Parathyroid adenoma (tissue), 2 donors: ENCODE measurements around the gene COL4A3.
A peak's percentile ranks its signal among the peaks of the same experiment; 100 is the strongest.

Experiments used
- H2AFZ ChIP-seq: fragments of 300-600 bp; sonication (generic); one replicate; pipeline ENCODE4 v1.7.0; 2017; ENCODE audit warnings: antibody characterized with exemption, mild to moderate bottlenecking
- H3K27ac ChIP-seq: fragments of 300-600 bp; sonication (generic); one replicate; pipeline ENCODE4 v1.7.0; 2017
- H3K27me3 ChIP-seq: fragments of 300-600 bp; sonication (generic); one replicate; pipeline ENCODE4 v1.7.0; 2017; ENCODE audit warnings: low read length; ENCODE audit not compliant: control insufficient read depth, insufficient read depth
- H3K36me3 ChIP-seq: fragments of 300-600 bp; sonication (generic); one replicate; pipeline ENCODE4 v1.7.0; 2017; ENCODE audit warnings: low read length; ENCODE audit not compliant: control insufficient read depth, insufficient read depth
- H3K4me1 ChIP-seq: fragments of 300-600 bp; sonication (generic); one replicate; pipeline ENCODE4 v1.7.0; 2017; ENCODE audit warnings: control low read depth
- H3K4me2 ChIP-seq: fragments of 300-600 bp; sonication (generic); one replicate; pipeline ENCODE4 v1.7.0; 2017; ENCODE audit warnings: low read length
- H3K4me3 ChIP-seq: fragments of 300-600 bp; sonication (generic); one replicate; pipeline ENCODE4 v1.7.0; 2017; ENCODE audit warnings: low read depth, low read length
- H3K79me2 ChIP-seq: fragments of 300-600 bp; sonication (generic); one replicate; pipeline ENCODE4 v1.7.0; 2017; ENCODE audit warnings: control low read depth
- H3K9ac ChIP-seq: fragments of 300-600 bp; sonication (generic); one replicate; pipeline ENCODE4 v1.7.0; 2017; ENCODE audit warnings: mild to moderate bottlenecking
- H3K9me3 ChIP-seq: fragments of 300-600 bp; sonication (generic); one replicate; pipeline ENCODE4 v1.7.0; 2017; ENCODE audit warnings: low read length; ENCODE audit not compliant: control insufficient read depth
- TF ChIP-seq, protein P1 (sequence below): fragments of 300-600 bp; sonication (generic); IDR thresholded peaks from one replicate; pipeline ENCODE4 v1.7.0; 2017; ENCODE audit warnings: antibody characterized with exemption, mild to moderate bottlenecking
- donor health status: primary hyperparathyroidism.

Gene COL4A3

DNA sequence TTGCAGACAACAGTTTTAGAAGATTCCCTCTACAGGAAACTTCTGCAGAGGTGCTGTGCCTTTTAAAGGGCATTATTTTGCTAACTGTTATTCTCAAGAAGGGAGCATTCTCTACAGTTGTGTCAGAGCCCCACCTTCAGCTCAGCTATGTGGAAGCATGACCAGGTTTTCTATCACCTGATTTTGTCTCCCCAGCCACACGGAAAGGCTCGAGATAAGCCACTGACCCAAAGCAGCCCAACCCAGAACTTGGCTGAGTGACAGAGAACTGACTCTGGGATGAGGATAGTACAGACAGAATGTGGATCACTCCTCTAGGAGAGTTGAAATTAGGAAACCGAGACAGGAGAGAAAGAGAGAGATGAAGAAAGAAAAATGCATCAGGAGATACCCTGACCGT, 11.1 kb upstream of the COL4A3 start:
- Histone ChIP-seq H3K27ac (no peak overlapping the region), H3K27me3 (no peaks in the 10 kb centered on the region)

DNA sequence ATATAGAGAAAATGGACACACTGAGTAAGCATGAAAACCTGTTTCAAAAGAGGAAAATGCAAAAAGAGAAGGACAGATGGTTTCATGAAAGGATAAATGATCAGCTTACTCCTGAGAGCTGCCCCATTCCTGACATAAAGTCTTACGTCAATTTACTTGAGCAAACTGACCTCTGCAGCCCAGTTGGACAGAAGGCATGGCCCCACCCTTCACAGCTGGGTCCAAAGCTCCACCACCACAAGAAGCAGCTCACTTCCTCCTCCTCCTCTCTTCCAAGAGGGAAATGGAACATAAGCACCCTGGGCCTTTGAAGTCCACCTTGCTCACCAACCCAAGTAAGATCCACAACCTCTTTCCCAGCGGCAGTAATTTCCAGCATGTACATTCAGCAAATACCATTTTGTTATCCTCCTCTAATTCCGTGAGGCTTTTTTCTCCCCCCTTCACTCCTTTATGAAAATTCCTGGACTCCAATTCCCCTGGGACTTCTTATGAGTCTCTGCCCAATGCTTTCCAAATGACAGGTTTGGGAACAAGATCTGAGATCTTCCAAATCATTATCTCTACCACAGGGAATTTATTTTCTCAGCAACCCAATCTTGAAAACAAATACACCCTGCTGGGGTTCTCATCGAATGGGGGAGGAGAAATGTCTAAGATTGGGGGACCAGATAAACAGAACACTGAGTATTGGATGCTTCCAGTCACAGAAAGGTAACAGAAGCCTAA, 10.5 kb upstream of the COL4A3 start:
- Histone ChIP-seq H3K27me3 (no peaks in the 10 kb centered on the region), H3K27ac (no peak overlapping the region)
- TF ChIP-seq, protein P1, sequence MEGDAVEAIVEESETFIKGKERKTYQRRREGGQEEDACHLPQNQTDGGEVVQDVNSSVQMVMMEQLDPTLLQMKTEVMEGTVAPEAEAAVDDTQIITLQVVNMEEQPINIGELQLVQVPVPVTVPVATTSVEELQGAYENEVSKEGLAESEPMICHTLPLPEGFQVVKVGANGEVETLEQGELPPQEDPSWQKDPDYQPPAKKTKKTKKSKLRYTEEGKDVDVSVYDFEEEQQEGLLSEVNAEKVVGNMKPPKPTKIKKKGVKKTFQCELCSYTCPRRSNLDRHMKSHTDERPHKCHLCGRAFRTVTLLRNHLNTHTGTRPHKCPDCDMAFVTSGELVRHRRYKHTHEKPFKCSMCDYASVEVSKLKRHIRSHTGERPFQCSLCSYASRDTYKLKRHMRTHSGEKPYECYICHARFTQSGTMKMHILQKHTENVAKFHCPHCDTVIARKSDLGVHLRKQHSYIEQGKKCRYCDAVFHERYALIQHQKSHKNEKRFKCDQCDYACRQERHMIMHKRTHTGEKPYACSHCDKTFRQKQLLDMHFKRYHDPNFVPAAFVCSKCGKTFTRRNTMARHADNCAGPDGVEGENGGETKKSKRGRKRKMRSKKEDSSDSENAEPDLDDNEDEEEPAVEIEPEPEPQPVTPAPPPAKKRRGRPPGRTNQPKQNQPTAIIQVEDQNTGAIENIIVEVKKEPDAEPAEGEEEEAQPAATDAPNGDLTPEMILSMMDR, result no peak

More for the DNA sequence above, 11.1 kb upstream of the COL4A3 start:
- H3K36me3 ChIP-seq, result no peaks in the 10 kb centered on the region
- H3K4me1 ChIP-seq, result peaks cover 5% of the 10 kb centered on the region
- peak overlapping the region; percentile 7 for H3K4me2 ChIP-seq
- no peak overlapping the region for H3K9ac ChIP-seq
- no peaks in the 10 kb centered on the region for H3K79me2 ChIP-seq
- TF ChIP-seq, protein P1, result no peak
- H3K4me3 ChIP-seq, result no peak overlapping the region
- no peaks in the 10 kb centered on the region for H3K9me3 ChIP-seq
- H2AFZ ChIP-seq, result no peak overlapping the region

DNA sequence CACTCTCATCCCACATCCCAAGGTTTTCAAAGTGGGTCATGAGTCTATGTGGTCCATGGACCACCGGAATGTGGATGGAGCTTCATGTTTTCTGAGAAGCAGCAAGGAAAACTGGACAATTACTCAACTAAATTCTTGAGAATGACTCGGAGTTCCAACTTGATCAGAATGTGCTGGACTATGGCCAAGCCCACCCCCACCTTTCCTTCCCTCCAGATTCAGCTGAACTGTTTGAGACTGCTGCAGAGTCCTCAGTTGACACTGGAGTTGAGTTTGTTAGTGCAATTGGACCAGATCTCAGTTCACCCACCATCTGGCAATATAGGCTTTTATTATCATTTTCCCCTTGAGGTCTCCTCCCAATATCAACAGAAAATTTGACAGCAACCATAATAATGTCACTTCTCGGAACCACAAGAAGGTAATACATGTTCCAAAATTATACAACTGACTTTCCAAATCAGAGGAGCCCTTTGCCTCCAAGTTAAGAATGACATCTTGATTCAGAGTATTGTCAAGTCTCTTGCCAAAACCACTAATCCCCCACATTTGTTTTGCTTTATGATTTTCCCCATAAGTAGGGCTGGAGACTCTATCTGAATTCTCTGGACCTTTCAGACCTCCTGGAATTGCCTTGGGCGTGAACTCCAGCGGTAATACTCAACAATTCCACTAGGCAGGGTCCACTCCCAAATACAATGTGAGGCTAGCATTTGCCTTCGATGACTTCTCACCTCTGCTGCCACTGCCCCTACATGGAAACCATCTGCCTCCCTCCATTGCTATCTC, 9.2 kb upstream of the COL4A3 start:
- H3K27me3 ChIP-seq, result no peaks in the 10 kb centered on the region
- peaks cover 5% of the 10 kb centered on the region for H3K4me1 ChIP-seq
- H3K27ac ChIP-seq, result no peak overlapping the region
- no peak overlapping the region for H3K4me3 ChIP-seq
- H3K9me3 ChIP-seq, result no peaks in the 10 kb centered on the region
- no peak overlapping the region for H2AFZ ChIP-seq
- no peak overlapping the region for H3K4me2 ChIP-seq
- TF ChIP-seq, protein P1, result no peak
- no peak overlapping the region for H3K9ac ChIP-seq
- H3K36me3 ChIP-seq, result no peaks in the 10 kb centered on the region
- H3K79me2 ChIP-seq, result no peaks in the 10 kb centered on the region

More for the DNA sequence above, 10.5 kb upstream of the COL4A3 start:
- no peak overlapping the region for H3K9ac ChIP-seq
- no peaks in the 10 kb centered on the region for H3K36me3 ChIP-seq
- no peaks in the 10 kb centered on the region for H3K79me2 ChIP-seq
- no peak overlapping the region for H2AFZ ChIP-seq
- H3K4me1 ChIP-seq, result peaks cover 5% of the 10 kb centered on the region
- H3K9me3 ChIP-seq, result no peaks in the 10 kb centered on the region
- peak overlapping the region; percentile 7 for H3K4me2 ChIP-seq
- H3K4me3 ChIP-seq, result no peak overlapping the region

DNA sequence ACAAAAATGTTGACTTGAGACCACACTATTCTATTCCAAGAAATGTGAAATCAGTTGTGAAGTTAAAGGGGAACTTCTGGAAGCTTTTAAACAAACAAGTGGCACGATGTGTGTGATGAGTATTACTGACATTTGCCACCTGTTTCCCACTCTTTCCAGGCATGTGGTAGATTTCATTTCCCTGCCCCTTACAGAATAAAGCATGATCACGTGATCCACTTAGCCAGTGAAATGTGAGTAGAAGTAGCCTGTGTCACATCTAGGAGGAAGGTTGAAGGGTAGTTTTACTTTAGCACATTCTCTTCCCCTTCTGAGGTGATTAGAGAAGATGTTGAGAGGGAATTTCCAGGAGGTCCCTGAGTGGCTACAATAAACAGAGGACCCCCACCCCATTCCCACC, 4.3 kb upstream of the COL4A3 start:
- no peaks in the 10 kb centered on the region for H3K79me2 ChIP-seq
- H2AFZ ChIP-seq, result no peak overlapping the region
- no peaks in the 10 kb centered on the region for H3K36me3 ChIP-seq
- H3K4me3 ChIP-seq, result no peak overlapping the region
- TF ChIP-seq, protein P1, result no peak
- H3K9ac ChIP-seq, result no peak overlapping the region
- no peak overlapping the region for H3K4me2 ChIP-seq
- no peak overlapping the region for H3K27ac ChIP-seq
- H3K27me3 ChIP-seq, result no peaks in the 10 kb centered on the region
- no peaks in the 10 kb centered on the region for H3K9me3 ChIP-seq
- H3K4me1 ChIP-seq, result no peaks in the 10 kb centered on the region
